Smooth muscle cell (in vitro differentiated cells): ENCODE data around the gene CYP2W1. TPM values are rescaled to one million over a fixed set of nuclear protein-coding genes. Genes with fewer than 3 reads are reported as not detected.
"Not testable (repeated sequence)": the region's sequence is repeated elsewhere in the genome, so short reads cannot be mapped to it uniquely, and the experiment has no call there.

Experiments used
- DNase-seq: peaks from one replicate; lab custom pipeline; 2025; ENCODE audit not compliant: unreplicated experiment; lab: John Stamatoyannopoulos, UW
- H2AFZ ChIP-seq: fragments of 200-600 bp; sonication (generic); 2 replicates; pipeline ENCODE4 v1.6.0; 2016; ENCODE audit warnings: antibody characterized with exemption, low read depth, mild to moderate bottlenecking
- H3F3A ChIP-seq: fragments of 200-600 bp; sonication (generic); 2 replicates; pipeline ENCODE4 v1.6.0; 2017; ENCODE audit warnings: antibody characterized with exemption, low read depth
- H3K27ac ChIP-seq: fragments of 200-600 bp; sonication (generic); 2 replicates; pipeline ENCODE4 v1.5.1; 2016; ENCODE audit warnings: low read depth, mild to moderate bottlenecking
- H3K27me3 ChIP-seq: fragments of 200-600 bp; sonication (generic); 2 replicates; pipeline ENCODE4 v1.6.1; 2016; ENCODE audit warnings: low read depth, mild to moderate bottlenecking
- H3K36me3 ChIP-seq: fragments of 200-600 bp; sonication (generic); 2 replicates; pipeline ENCODE4 v1.5.1; 2016; ENCODE audit warnings: low read depth
- H3K4me1 ChIP-seq: fragments of 200-600 bp; sonication (generic); 2 replicates; pipeline ENCODE4 v1.5.1; 2016; ENCODE audit warnings: low read depth
- H3K4me2 ChIP-seq: fragments of 200-600 bp; sonication (generic); 2 replicates; pipeline ENCODE4 v1.6.0; 2016; ENCODE audit warnings: mild to moderate bottlenecking
- H3K4me3 ChIP-seq: fragments of 200-600 bp; sonication (generic); 2 replicates; pipeline ENCODE4 v1.5.1; 2016; ENCODE audit warnings: mild to moderate bottlenecking
- H3K79me2 ChIP-seq: fragments of 200-600 bp; sonication (generic); 2 replicates; pipeline ENCODE4 v1.6.0; 2016; ENCODE audit warnings: low read depth, mild to moderate bottlenecking
- H3K9ac ChIP-seq: fragments of 200-600 bp; sonication (generic); 2 replicates; pipeline ENCODE4 v1.6.0; 2016; ENCODE audit warnings: low read depth
- H3K9me3 ChIP-seq: fragments of 200-600 bp; sonication (generic); replicated peaks from 2 replicates; pipeline ENCODE4 v1.5.1; 2016; ENCODE audit warnings: low read depth
- H4K20me1 ChIP-seq: fragments of 200-600 bp; sonication (generic); 2 replicates; pipeline ENCODE4 v1.6.0; 2016; ENCODE audit warnings: low read depth
- WGBS: methylation state at CpG from one replicate; pipeline ENCODE4 v1.1.7; 2016; ENCODE audit warnings: low lambda C conversion rate; 5-methylcytosine and 5-hydroxymethylcytosine counted together
- polyA plus RNA-seq: library from polyadenylated mRNA; unstranded; fragments of >200 nt; fragmentation: Nextera tagmentation; extraction: Ambion mirVana; gene quantifications from 2 replicates; pipeline ENCODE4 v1.2.1, GENCODE V29; 2016
- total RNA-seq: library from RNA; depleted of rRNA; stranded (reverse); fragments of >200 nt; gene quantifications from 2 replicates; pipeline ENCODE4 v1.2.3, GENCODE V29; 2014
- TF ChIP-seq, protein P1 (sequence below): fragments of 200-600 bp; sonication (generic); IDR thresholded peaks from 2 replicates; pipeline ENCODE4 v1.5.1; 2017; ENCODE audit warnings: borderline replicate concordance, mild to moderate bottlenecking, antibody characterized with exemption; ENCODE audit not compliant: insufficient read depth, poor library complexity, severe bottlenecking

The CYP2W1 gene
- total and polyA plus RNA-seq, 2 experiments from 2014 or later: not detected

DNA sequence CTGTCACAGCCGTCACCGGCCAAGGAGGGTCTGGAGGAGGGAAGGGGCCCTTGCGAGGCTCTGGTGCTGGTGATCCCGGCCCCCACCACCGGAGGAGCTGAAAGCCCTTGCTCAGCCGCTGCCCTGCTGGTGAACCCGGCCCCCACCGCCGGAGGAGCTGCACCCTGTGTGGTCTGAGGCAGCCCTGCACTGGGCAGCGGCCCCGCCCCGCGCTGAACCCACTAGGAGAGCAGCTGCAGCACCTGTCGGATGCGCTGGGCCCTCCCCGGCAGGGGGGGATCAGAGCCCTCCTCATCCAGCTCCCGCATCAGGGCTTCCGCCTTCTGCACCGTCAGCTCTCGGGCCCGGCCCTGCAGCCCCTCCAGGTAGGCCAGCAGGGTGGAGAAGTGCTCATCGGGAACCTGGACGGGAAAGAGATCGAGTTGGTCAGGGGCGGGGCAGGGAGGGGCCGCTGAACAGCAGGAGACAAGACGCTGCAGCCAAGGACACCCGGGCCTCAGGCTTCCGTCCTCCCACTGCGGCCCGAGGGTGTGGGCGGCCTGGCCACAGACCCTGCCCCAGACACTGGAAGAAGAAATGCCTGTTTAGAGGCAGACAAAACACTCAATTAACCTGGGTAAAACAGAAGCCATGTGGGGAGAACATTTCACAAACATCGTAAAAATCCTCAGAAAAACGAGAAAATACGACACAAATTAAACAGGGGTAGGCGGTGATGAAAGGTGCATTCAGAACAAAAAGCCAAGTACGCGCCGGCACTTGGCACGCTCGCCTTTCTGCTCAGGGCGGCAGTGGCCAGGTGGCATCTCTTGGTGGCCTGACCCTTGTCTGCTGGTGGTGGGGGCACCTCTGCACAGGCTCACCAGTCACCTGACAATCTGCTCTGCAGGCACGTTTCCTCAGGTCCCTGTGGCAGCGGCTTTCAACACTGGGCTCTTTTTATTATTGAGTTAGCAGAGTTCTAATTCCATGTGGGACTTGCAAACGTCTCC is 14.7 kb downstream of the CYP2W1 start:
- no peak for DNase-seq
- Histone ChIP-seq H3K9me3 (no peaks in the 10 kb centered on the region), H3K36me3 (no peaks in the 10 kb centered on the region), H3K79me2 (no peaks in the 10 kb centered on the region), H3K9ac (no peak overlapping the region), H3K27me3 (no peaks in the 10 kb centered on the region), H3K4me2 (no peak overlapping the region), H3F3A (no peaks in the 10 kb centered on the region), H2AFZ (no peak overlapping the region), H4K20me1 (peaks cover 6% of the 10 kb centered on the region), H3K27ac (no peak overlapping the region), H3K4me1 (no peaks in the 10 kb centered on the region), H3K4me3 (no peak overlapping the region)
- TF ChIP-seq, protein P1, sequence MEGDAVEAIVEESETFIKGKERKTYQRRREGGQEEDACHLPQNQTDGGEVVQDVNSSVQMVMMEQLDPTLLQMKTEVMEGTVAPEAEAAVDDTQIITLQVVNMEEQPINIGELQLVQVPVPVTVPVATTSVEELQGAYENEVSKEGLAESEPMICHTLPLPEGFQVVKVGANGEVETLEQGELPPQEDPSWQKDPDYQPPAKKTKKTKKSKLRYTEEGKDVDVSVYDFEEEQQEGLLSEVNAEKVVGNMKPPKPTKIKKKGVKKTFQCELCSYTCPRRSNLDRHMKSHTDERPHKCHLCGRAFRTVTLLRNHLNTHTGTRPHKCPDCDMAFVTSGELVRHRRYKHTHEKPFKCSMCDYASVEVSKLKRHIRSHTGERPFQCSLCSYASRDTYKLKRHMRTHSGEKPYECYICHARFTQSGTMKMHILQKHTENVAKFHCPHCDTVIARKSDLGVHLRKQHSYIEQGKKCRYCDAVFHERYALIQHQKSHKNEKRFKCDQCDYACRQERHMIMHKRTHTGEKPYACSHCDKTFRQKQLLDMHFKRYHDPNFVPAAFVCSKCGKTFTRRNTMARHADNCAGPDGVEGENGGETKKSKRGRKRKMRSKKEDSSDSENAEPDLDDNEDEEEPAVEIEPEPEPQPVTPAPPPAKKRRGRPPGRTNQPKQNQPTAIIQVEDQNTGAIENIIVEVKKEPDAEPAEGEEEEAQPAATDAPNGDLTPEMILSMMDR: no peak
- WGBS: 83% methylated on average over 45 of the region's 45 CpGs

DNA sequence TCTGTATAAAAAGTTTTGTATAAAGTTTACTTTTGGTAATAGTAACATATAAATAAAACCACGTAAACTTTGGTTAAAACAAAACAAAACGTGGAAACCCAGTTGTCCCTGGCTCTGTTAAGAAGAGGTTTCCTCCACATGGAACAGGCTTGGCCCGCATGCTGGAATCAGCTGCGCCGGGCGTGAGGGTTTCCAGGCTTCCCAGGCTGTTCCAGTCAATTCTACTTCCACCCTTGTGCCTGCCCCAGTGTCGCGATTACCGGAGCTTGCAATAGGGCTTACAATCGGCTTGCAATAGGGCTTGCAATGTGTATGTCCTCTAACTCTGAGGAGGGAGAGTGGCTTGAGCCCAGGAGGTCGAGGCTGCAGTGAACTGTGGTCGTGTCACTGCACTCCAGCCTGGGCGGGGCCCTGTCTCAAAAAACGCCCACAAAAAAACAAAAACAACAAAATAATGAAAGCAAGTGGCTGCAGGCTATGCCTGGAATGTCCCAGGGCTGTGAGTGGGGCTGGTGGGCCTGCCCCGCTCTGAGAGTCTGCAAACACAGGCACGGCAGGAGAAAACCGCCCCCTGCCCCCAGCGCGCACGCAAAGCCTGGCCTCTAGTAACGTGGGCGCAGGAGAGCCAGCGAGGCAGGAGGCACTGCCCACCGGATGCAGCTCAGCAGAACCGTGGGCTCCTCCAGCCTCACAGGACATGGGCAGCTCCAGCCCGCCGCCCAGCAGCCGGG is 16.3 kb downstream of the CYP2W1 start:
- Histone ChIP-seq H3K36me3 (no peaks in the 10 kb centered on the region), H3K9ac (no peak overlapping the region), H3K4me2 (no peak overlapping the region), H3F3A (no peaks in the 10 kb centered on the region), H4K20me1 (peaks cover 7% of the 10 kb centered on the region), H3K27ac (no peak overlapping the region), H3K79me2 (no peaks in the 10 kb centered on the region), H2AFZ (no peak overlapping the region), H3K4me1 (no peaks in the 10 kb centered on the region), H3K27me3 (no peaks in the 10 kb centered on the region), H3K4me3 (no peak overlapping the region), H3K9me3 (no peaks in the 10 kb centered on the region)
- WGBS: 85% methylated on average over 28 of the region's 28 CpGs
- no peak for DNase-seq
- TF ChIP-seq, protein P1: no peak

DNA sequence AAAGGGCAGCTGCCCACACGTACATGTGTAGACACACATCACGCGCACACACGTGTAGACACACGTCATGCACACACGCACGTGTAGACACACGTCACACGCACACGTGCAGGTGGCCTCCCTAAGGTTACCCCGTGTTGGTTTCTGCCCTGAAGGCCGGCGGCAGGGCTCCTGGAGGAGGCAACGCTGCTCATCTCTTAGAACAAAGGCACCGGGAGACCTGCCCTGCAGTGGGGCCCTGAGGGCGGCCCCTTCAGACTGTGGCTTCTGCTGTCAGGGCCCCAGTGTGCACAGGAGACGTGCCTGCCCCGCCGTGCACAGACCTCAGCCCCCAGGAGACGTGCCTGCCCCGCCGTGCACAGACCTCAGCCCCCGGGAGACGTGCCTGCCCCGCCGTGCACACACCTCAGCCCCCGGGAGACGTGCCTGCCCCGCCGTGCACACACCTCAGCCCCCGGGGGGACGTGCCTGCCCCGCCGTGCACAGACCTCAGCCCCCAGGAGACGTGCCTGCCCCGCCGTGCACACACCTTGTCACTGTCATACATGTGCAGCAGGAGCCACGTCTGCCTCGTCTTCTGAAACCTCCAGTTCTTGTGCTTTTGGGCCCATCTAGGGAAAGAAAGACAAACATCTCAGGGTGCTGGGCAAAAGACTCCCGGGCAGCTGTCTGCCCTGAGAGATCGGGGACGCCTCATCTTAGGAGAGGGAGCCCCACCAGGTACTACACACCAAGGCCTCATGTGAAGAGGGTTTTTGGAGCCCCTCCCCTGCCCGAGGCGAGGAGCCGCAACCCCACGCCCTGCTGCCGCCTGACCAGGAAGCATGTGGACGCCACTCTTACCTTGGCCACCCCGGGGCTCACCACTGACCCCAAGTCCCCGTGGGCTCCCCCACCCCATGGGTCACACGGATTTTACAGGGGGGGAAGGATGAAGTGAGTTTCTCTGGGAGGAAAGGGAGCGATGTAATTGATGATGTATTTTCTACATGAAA is 17.3 kb downstream of the CYP2W1 start:
- Histone ChIP-seq H3K4me3 (no peak overlapping the region), H4K20me1 (peaks cover 13% of the 10 kb centered on the region), H3K4me1 (no peaks in the 10 kb centered on the region), H3K9ac (no peak overlapping the region), H3K9me3 (no peaks in the 10 kb centered on the region), H3K27me3 (no peaks in the 10 kb centered on the region), H2AFZ (no peak overlapping the region), H3F3A (no peaks in the 10 kb centered on the region), H3K36me3 (no peaks in the 10 kb centered on the region), H3K79me2 (no peaks in the 10 kb centered on the region), H3K27ac (no peak overlapping the region), H3K4me2 (no peak overlapping the region)
- TF ChIP-seq, protein P1: no peak
- WGBS: 89% methylated on average over 52 of the region's 52 CpGs
- DNase-seq: no peak

DNA sequence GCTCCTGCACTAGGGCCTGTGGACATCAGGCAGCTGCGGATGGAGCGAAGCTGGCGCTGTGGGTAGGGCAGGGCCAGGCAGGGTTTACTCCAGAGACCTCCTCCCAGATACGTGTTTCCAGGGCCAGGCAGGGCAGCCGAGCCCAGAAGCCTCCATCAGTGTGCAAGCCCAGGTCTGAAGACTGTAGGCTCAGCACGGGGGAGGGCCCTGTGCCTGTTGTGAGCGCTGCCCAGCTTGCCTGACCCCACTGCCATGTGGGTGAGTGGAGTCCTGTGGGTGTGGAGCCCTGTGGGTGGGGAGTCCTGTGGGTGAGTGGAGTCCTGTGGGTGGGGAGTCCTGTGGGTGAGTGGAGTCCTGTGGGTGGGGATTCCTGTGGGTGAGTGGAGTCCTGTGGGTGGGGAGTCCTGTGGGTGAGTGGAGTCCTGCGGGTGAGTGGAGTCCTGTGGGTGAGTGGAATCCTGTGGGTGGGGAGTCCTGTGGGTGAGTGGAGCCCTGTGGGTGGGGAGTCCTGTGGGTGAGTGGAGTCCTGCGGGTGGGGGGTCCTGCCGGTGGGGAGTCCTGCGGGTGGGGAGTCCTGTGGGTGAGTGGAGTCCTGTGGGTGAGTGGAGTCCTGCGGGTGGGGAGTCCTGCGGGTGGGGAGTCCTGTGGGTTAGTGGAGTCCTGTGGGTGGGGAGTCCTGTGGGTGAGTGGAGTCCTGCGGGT is 18.2 kb downstream of the CYP2W1 start:
- not testable (repeated sequence) for DNase-seq, H2AFZ ChIP-seq
- 87% methylated on average over 7 of the region's 14 CpGs for WGBS

DNA sequence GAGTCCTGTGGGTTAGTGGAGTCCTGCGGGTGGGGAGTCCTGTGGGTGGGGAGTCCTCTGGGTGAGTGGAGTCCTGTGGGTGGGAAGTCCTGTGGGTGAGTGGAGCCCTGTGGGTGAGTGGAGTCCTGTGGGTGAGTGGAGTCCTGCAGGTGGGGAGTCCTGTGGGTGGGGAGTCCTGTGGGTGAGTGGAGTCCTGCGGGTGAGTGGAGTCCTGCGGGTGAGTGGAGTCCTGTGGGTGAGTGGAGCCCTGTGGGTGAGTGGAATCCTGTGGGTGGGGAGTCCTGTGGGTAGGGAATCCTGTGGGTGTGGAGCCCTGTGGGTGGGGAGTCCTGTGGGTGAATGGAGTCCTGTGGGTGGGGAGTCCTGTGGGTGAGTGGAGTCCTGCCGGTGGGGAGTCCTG is 19.0 kb downstream of the CYP2W1 start:
- not testable (repeated sequence) for H3K36me3 ChIP-seq, H2AFZ ChIP-seq, H3K27ac ChIP-seq, H3K9ac ChIP-seq, H3K4me3 ChIP-seq, H3K4me1 ChIP-seq, H3K9me3 ChIP-seq, H3K4me2 ChIP-seq, DNase-seq, H3K79me2 ChIP-seq, H3K27me3 ChIP-seq, H3F3A ChIP-seq
- 100% methylated on average over 1 of the region's 4 CpGs for WGBS
- peaks cover 13% of the 10 kb centered on the region for H4K20me1 ChIP-seq

More for the DNA sequence above, 18.2 kb downstream of the CYP2W1 start:
- H3K27ac ChIP-seq, H3F3A ChIP-seq, H3K4me3 ChIP-seq, H3K27me3 ChIP-seq, H3K36me3 ChIP-seq, H3K79me2 ChIP-seq, H3K4me1 ChIP-seq, H3K4me2 ChIP-seq, H3K9me3 ChIP-seq, H3K9ac ChIP-seq: not testable (repeated sequence)
- peaks cover 13% of the 10 kb centered on the region for H4K20me1 ChIP-seq
